ENCODE results near the gene GTF2F2. TPM values are rescaled to one million over a fixed set of nuclear protein-coding genes. Genes with fewer than 3 reads are reported as not detected.
A peak's percentile ranks its signal among the peaks of the same experiment; 100 is the strongest.

GTF2F2 gene
- total RNA-seq, 1 experiment from 2014 or later = 33.8 TPM

DNA sequence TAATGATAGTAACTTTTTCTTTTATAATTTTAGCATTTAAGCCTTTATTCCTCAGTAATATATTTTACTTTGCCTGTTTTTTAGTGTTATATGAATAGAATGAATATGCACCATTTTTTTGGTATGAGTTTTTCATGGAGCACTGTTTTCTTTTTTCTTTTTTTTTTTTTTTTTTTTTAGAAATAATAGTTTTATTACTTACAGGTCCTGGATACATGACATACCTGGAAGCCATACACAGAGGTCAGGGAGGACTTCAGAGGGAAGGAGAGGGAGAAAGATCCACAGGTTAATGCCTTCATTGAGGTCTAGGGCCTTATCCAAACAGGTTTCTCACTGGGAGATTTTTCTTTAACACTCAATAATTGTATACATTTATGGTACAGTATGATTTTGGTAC is 54.2 kb downstream of the GTF2F2 start:
- TF ChIP-seq, protein P1, sequence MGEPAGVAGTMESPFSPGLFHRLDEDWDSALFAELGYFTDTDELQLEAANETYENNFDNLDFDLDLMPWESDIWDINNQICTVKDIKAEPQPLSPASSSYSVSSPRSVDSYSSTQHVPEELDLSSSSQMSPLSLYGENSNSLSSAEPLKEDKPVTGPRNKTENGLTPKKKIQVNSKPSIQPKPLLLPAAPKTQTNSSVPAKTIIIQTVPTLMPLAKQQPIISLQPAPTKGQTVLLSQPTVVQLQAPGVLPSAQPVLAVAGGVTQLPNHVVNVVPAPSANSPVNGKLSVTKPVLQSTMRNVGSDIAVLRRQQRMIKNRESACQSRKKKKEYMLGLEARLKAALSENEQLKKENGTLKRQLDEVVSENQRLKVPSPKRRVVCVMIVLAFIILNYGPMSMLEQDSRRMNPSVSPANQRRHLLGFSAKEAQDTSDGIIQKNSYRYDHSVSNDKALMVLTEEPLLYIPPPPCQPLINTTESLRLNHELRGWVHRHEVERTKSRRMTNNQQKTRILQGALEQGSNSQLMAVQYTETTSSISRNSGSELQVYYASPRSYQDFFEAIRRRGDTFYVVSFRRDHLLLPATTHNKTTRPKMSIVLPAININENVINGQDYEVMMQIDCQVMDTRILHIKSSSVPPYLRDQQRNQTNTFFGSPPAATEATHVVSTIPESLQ (CRISPR knock-in tag; IDR thresholded peaks at IDR 0.05) = no peak
- TF ChIP-seq IRF2 (CRISPR knock-in tag; IDR thresholded peaks at IDR 0.05; ENCODE audit: borderline replicate concordance, low read depth) = no peak
- TF ChIP-seq ZNF232 (CRISPR knock-in tag; IDR thresholded peaks at IDR 0.05) = no peak
- TF ChIP-seq, protein P2, sequence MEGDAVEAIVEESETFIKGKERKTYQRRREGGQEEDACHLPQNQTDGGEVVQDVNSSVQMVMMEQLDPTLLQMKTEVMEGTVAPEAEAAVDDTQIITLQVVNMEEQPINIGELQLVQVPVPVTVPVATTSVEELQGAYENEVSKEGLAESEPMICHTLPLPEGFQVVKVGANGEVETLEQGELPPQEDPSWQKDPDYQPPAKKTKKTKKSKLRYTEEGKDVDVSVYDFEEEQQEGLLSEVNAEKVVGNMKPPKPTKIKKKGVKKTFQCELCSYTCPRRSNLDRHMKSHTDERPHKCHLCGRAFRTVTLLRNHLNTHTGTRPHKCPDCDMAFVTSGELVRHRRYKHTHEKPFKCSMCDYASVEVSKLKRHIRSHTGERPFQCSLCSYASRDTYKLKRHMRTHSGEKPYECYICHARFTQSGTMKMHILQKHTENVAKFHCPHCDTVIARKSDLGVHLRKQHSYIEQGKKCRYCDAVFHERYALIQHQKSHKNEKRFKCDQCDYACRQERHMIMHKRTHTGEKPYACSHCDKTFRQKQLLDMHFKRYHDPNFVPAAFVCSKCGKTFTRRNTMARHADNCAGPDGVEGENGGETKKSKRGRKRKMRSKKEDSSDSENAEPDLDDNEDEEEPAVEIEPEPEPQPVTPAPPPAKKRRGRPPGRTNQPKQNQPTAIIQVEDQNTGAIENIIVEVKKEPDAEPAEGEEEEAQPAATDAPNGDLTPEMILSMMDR (IDR thresholded peaks at IDR 0.05) = no peak
- no peak for TF ChIP-seq SMAD3 (CRISPR knock-in tag; IDR thresholded peaks at IDR 0.05; ENCODE audit: borderline replicate concordance)
- TF ChIP-seq KAT7 (CRISPR knock-in tag; IDR thresholded peaks at IDR 0.05; ENCODE audit: borderline replicate concordance) = no peak
- TF ChIP-seq, protein P3, sequence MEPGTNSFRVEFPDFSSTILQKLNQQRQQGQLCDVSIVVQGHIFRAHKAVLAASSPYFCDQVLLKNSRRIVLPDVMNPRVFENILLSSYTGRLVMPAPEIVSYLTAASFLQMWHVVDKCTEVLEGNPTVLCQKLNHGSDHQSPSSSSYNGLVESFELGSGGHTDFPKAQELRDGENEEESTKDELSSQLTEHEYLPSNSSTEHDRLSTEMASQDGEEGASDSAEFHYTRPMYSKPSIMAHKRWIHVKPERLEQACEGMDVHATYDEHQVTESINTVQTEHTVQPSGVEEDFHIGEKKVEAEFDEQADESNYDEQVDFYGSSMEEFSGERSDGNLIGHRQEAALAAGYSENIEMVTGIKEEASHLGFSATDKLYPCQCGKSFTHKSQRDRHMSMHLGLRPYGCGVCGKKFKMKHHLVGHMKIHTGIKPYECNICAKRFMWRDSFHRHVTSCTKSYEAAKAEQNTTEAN (CRISPR knock-in tag; IDR thresholded peaks at IDR 0.05) = no peak
- TF ChIP-seq NR2C2 (CRISPR knock-in tag; IDR thresholded peaks at IDR 0.05) = no peak
- ATAC-seq (no peak), DNase-seq (ENCODE audit: low spot score) (no peak)
- Mint-ChIP-seq H3K9me3 (no peaks in the 10 kb centered on the region), H3K27me3 (ENCODE audit: low read depth) (no peaks in the 10 kb centered on the region), H3K36me3 (no peaks in the 10 kb centered on the region), H3K4me3 (no peak overlapping the region), H3K4me1 (peaks cover 5% of the 10 kb centered on the region), H3K27ac (no peak overlapping the region)
- CTCF ChIA-PET = no interaction called here
- POLR2A ChIA-PET = no interaction called here

DNA sequence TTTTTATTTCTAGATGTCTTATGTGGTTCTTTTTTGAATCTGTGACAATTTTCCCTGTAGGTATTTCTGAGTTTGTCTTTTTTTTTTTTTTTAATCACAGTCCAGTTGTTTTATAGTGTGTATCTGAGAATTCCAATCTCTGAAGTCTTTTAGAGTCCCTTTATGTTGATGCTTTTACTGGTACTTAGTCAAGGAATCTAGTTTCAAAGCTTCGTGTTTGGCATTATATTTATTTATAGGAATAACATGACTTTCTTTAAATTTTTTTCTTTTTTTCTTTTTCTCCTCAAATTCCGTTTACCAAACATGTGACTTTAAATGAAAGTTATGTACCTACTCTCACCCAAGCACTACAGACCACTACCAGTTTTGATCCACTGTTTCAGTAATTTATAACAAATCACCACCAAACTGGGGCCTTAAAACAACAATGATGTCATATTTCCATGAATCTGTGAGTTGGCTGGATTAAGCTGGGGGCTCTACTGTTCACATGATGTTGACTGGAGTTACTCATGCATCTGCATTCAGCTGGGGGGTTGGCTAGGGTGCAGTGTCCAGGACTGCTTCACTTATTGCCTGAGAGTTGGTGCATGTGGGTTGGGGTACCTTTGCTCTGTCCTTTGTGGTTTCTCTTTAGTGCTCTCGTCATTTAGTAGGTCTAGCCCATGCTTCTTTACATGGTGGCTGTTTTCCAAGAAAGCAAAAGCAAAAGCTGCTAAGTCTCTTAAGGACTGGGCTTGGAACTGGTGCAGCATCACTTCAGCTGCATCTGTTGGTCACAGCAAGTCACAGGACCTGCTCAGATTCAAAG is 58.2 kb downstream of the GTF2F2 start:
- CTCF ChIA-PET = interaction anchor here (1.0 kb wide), 1 partner anchor 102 kb away, joined by 3 read pairs; no protein-coding TSS in a partner anchor
- H3K4me1 Mint-ChIP-seq = no peaks in the 10 kb centered on the region
- peak overlapping the region; percentile 68 for H3K27ac Mint-ChIP-seq
- H3K9me3 Mint-ChIP-seq = no peaks in the 10 kb centered on the region
- no peaks in the 10 kb centered on the region for H3K36me3 Mint-ChIP-seq
- DNase-seq (ENCODE audit: low spot score) = no peak
- POLR2A ChIA-PET = interaction anchor here (0.6 kb wide), 1 partner anchor 218 kb away, joined by 7 read pairs; no protein-coding TSS in a partner anchor
- ATAC-seq = no peak
- H3K4me3 Mint-ChIP-seq = no peak overlapping the region
- no peaks in the 10 kb centered on the region for H3K27me3 Mint-ChIP-seq (ENCODE audit: low read depth)
- TF ChIP-seq NFYB (CRISPR knock-in tag; conservative IDR thresholded peaks at IDR 0.05; ENCODE audit: low read depth) (no peak), GABPB1 (CRISPR knock-in tag; IDR thresholded peaks at IDR 0.05) (no peak), OVOL2 (CRISPR knock-in tag; IDR thresholded peaks at IDR 0.05; ENCODE audit: borderline replicate concordance) (no peak), GRHL2 (CRISPR knock-in tag; IDR thresholded peaks at IDR 0.05; ENCODE audit: insufficient replicate concordance, severe bottlenecking) (no peak)
- TF ChIP-seq, protein P3 (CRISPR knock-in tag; IDR thresholded peaks at IDR 0.05) = no peak
- TF ChIP-seq, protein P4, sequence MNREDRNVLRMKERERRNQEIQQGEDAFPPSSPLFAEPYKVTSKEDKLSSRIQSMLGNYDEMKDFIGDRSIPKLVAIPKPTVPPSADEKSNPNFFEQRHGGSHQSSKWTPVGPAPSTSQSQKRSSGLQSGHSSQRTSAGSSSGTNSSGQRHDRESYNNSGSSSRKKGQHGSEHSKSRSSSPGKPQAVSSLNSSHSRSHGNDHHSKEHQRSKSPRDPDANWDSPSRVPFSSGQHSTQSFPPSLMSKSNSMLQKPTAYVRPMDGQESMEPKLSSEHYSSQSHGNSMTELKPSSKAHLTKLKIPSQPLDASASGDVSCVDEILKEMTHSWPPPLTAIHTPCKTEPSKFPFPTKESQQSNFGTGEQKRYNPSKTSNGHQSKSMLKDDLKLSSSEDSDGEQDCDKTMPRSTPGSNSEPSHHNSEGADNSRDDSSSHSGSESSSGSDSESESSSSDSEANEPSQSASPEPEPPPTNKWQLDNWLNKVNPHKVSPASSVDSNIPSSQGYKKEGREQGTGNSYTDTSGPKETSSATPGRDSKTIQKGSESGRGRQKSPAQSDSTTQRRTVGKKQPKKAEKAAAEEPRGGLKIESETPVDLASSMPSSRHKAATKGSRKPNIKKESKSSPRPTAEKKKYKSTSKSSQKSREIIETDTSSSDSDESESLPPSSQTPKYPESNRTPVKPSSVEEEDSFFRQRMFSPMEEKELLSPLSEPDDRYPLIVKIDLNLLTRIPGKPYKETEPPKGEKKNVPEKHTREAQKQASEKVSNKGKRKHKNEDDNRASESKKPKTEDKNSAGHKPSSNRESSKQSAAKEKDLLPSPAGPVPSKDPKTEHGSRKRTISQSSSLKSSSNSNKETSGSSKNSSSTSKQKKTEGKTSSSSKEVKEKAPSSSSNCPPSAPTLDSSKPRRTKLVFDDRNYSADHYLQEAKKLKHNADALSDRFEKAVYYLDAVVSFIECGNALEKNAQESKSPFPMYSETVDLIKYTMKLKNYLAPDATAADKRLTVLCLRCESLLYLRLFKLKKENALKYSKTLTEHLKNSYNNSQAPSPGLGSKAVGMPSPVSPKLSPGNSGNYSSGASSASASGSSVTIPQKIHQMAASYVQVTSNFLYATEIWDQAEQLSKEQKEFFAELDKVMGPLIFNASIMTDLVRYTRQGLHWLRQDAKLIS (CRISPR knock-in tag; IDR thresholded peaks at IDR 0.05; ENCODE audit: borderline replicate concordance) = no peak
- TF ChIP-seq, protein P5, sequence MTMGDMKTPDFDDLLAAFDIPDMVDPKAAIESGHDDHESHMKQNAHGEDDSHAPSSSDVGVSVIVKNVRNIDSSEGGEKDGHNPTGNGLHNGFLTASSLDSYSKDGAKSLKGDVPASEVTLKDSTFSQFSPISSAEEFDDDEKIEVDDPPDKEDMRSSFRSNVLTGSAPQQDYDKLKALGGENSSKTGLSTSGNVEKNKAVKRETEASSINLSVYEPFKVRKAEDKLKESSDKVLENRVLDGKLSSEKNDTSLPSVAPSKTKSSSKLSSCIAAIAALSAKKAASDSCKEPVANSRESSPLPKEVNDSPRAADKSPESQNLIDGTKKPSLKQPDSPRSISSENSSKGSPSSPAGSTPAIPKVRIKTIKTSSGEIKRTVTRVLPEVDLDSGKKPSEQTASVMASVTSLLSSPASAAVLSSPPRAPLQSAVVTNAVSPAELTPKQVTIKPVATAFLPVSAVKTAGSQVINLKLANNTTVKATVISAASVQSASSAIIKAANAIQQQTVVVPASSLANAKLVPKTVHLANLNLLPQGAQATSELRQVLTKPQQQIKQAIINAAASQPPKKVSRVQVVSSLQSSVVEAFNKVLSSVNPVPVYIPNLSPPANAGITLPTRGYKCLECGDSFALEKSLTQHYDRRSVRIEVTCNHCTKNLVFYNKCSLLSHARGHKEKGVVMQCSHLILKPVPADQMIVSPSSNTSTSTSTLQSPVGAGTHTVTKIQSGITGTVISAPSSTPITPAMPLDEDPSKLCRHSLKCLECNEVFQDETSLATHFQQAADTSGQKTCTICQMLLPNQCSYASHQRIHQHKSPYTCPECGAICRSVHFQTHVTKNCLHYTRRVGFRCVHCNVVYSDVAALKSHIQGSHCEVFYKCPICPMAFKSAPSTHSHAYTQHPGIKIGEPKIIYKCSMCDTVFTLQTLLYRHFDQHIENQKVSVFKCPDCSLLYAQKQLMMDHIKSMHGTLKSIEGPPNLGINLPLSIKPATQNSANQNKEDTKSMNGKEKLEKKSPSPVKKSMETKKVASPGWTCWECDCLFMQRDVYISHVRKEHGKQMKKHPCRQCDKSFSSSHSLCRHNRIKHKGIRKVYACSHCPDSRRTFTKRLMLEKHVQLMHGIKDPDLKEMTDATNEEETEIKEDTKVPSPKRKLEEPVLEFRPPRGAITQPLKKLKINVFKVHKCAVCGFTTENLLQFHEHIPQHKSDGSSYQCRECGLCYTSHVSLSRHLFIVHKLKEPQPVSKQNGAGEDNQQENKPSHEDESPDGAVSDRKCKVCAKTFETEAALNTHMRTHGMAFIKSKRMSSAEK (CRISPR knock-in tag; IDR thresholded peaks at IDR 0.05; ENCODE audit: borderline replicate concordance) = no peak
- TF ChIP-seq, protein P6, sequence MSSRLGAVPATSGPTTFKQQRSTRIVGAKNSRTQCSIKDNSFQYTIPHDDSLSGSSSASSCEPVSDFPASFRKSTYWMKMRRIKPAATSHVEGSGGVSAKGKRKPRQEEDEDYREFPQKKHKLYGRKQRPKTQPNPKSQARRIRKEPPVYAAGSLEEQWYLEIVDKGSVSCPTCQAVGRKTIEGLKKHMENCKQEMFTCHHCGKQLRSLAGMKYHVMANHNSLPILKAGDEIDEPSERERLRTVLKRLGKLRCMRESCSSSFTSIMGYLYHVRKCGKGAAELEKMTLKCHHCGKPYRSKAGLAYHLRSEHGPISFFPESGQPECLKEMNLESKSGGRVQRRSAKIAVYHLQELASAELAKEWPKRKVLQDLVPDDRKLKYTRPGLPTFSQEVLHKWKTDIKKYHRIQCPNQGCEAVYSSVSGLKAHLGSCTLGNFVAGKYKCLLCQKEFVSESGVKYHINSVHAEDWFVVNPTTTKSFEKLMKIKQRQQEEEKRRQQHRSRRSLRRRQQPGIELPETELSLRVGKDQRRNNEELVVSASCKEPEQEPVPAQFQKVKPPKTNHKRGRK (CRISPR knock-in tag; IDR thresholded peaks at IDR 0.05; ENCODE audit: borderline replicate concordance) = no peak

Measured in WTC11 (cell line).